Right atrium auricular region (tissue), 2 donors: ENCODE results near the gene RPS27L. TPM values are rescaled to one million over a fixed set of nuclear protein-coding genes. Genes with fewer than 3 reads are reported as not detected.
A peak's percentile ranks its signal among the peaks of the same experiment; 100 is the strongest.

Source experiments
- DNase-seq: peaks from one replicate; pipeline ENCODE4 v3.0.0-alpha.2; 2019; ENCODE audit warnings: low spot score
- H3K27ac ChIP-seq, 2 donors: fragments of 200-600 bp; sonication (generic); 1 replicate in 1 of 2; 2 replicates in 1 of 2; pipeline ENCODE4 v1.5.1; 2016 to 2019
- H3K27me3 ChIP-seq, 2 donors: fragments of 200-600 bp; sonication (generic); one replicate each; pipeline versions ENCODE4 v1.5.1 to v1.6.0; 2017 to 2019
- H3K36me3 ChIP-seq: fragments of 200-600 bp; sonication (generic); one replicate; pipeline ENCODE4 v1.5.1; 2016
- H3K4me1 ChIP-seq, 2 donors: fragments of 200-600 bp; sonication (generic); one replicate each; pipeline versions ENCODE4 v1.5.1 to v1.6.0; 2017 to 2019
- H3K4me3 ChIP-seq, 2 donors: fragments of 200-600 bp; sonication (generic); 1 replicate in 1 of 2; 2 replicates in 1 of 2; pipeline ENCODE4 v1.5.1; 2017 to 2019; ENCODE audit warnings: mild to moderate bottlenecking in 1 of 2, moderate library complexity in 1 of 2
- H3K9me3 ChIP-seq, 2 donors: fragments of 200-600 bp; sonication (generic); one replicate each; pipeline ENCODE4 v1.5.1; 2019
- CTCF ChIP-seq, 2 donors: fragments of 200-600 bp; sonication (generic); IDR thresholded peaks; one replicate each; pipeline ENCODE4 v1.5.1; 2019; ENCODE audit warnings: antibody characterized with exemption in 2 of 2
- total RNA-seq, 2 donors: library from RNA; depleted of rRNA; stranded (reverse); fragments of >200 nt; gene quantifications; one replicate each; pipeline ENCODE4 v1.1.0, GENCODE V29; 2016

RPS27L gene
- total RNA-seq, 2 donors from 2014 or later, result 74.7 to 76.4 TPM

- peaks cover 0 to 6% of the 10 kb centered on the region in 2 donors for H3K4me1 ChIP-seq
- H3K27ac ChIP-seq, result no peak overlapping the region
- TF ChIP-seq CTCF (IDR thresholded peaks at IDR 0.05), result no peak
- H3K9me3 ChIP-seq, result no peaks in the 10 kb centered on the region
- DNase-seq, result no peak
- H3K36me3 ChIP-seq, result no peaks in the 10 kb centered on the region
- H3K4me3 ChIP-seq, result no peak overlapping the region
- H3K27me3 ChIP-seq, result no peaks in the 10 kb centered on the region
These were observed 23.5 kb downstream of the RPS27L start for GRCh38 chr15:63133786-63134185.

- Histone ChIP-seq H3K27ac (no peak overlapping the region), H3K36me3 (peaks cover 5% of the 10 kb centered on the region), H3K4me1 (peaks cover 0 to 4% of the 10 kb centered on the region in 2 donors), H3K27me3 (no peaks in the 10 kb centered on the region), H3K9me3 (no peaks in the 10 kb centered on the region), H3K4me3 (no peak overlapping the region)
- DNase-seq, result no peak
- TF ChIP-seq CTCF (IDR thresholded peaks at IDR 0.05), result no peak
These were observed 30.6 kb downstream of the RPS27L start for GRCh38 chr15:63126726-63127125.

GRCh38 chr15:63124506-63124905, 32.8 kb downstream of the RPS27L start:
- no peak for DNase-seq
- no peak overlapping the region for H3K27ac ChIP-seq
- no peaks in the 10 kb centered on the region for H3K9me3 ChIP-seq
- no peaks in the 10 kb centered on the region for H3K27me3 ChIP-seq
- no peak overlapping the region for H3K4me3 ChIP-seq
- H3K4me1 ChIP-seq, result peaks cover 0 to 4% of the 10 kb centered on the region in 2 donors
- TF ChIP-seq CTCF (IDR thresholded peaks at IDR 0.05), result no peak
- peaks cover 5% of the 10 kb centered on the region for H3K36me3 ChIP-seq

GRCh38 chr15:63122002-63122875, 35.0 kb downstream of the RPS27L start:
- peaks cover 5% of the 10 kb centered on the region for H3K36me3 ChIP-seq
- H3K4me3 ChIP-seq, result peak overlapping the region; percentile 82 to 98
- peak; percentile 90 for DNase-seq
- H3K27ac ChIP-seq, result peak overlapping the region; percentile 93 to 95
- no peaks in the 10 kb centered on the region for H3K27me3 ChIP-seq
- no peaks in the 10 kb centered on the region for H3K9me3 ChIP-seq
- peaks cover 0 to 4% of the 10 kb centered on the region in 2 donors for H3K4me1 ChIP-seq
- peak in 1 of 2 donors; percentile 52 for TF ChIP-seq CTCF (IDR thresholded peaks at IDR 0.05)

- peaks cover 0 to 4% of the 10 kb centered on the region in 2 donors for H3K4me1 ChIP-seq
- no peaks in the 10 kb centered on the region for H3K9me3 ChIP-seq
- peak; percentile 87 for DNase-seq
- H3K36me3 ChIP-seq, result peaks cover 5% of the 10 kb centered on the region
- H3K4me3 ChIP-seq, result peak within 1 kb of the TSS; percentile 82 to 98
- TF ChIP-seq CTCF (IDR thresholded peaks at IDR 0.05), result no peak
- peak within 1 kb of the TSS; percentile 93 to 95 for H3K27ac ChIP-seq
- H3K27me3 ChIP-seq, result no peaks in the 10 kb centered on the region
These were observed 35.8 kb downstream of the RPS27L start, which contains the start of gene LACTB for GRCh38 chr15:63121382-63122001. TSS of gene LACTB (plus strand) at chr15:63121861. CDS start at chr15:63121872, 11 bp downstream.
